ENCODE results near the gene UBAP2L.
"Not testable (repeated sequence)": the region's sequence is repeated elsewhere in the genome, so short reads cannot be mapped to it uniquely, and the experiment has no call there.

The UBAP2L gene

DNA sequence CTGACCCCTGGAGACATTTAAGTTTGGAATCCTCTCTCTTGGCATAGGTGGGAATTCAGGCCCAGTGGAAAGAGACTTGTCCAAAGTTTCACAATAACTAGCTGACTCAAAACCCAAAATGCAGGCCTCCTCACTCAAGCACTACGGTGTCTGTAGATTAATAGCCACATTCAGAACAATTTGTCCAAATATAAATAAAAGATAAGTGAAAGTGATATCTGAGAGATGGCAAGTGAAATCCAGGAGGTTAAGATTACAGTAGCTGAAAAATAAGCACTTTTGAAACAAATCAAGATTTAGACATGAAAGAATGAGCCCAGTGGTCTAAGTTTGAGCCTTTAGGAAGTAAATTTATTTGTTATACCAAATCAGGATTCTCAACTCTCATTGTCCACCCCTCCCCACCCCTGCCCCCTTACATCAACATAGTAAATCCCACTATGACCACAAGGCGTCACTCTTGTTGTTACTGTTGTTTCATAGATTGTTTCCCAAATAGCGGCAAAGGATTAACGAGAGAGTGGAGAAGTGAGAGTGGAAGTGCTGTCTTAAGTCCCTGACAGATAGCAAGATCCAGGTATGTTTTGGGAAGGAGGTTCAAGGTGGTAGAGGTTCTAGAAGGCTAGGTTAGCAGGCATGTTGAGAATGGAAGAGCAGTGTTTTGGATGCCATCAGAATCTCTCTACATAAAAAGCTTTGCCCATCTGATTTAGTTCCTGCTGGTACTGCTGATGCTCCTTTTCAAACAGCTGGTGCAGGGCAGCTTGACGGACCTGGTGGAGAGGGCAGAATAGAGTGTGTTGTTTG is 21.8 kb upstream of the UBAP2L start:
- DNase-seq (ENCODE audit: low spot score), result no peak

DNA sequence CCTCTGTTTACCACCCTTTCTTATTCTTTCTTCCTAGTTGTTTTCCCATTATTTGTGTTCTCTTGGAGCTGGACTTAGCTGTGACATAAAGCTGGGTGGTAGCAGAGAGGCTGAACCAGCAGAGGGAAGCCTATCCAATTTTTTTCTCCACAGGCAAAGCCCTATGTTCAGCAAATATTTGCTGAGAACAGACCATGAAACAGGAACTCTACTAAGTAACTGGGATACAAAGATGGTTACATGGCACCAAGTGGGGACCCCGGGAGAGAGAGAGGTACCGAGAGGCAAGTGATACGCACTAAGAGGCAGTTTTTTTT is 21.2 kb upstream of the UBAP2L start:
- DNase-seq (ENCODE audit: low spot score), result no peak

DNA sequence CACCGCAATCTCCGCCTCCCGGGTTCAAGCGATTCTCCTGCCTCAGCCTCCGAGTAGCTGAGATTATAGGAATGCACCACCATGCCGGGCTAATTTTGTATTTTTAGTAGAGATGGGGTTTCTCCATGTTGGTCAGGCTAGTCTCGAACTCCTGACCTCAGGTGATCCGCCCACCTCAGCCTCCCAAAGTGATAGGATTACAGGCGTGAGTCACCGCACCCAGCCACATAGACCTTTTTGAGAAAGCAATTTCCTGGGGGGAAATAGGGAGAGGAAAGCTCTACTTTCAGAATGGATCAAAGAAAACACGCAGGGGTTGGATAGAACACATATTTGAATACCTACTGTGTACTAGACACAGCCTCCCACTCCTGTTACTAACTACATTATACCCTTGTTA is 15.0 kb upstream of the UBAP2L start:
- DNase-seq (ENCODE audit: low spot score), result not testable (repeated sequence)

DNA sequence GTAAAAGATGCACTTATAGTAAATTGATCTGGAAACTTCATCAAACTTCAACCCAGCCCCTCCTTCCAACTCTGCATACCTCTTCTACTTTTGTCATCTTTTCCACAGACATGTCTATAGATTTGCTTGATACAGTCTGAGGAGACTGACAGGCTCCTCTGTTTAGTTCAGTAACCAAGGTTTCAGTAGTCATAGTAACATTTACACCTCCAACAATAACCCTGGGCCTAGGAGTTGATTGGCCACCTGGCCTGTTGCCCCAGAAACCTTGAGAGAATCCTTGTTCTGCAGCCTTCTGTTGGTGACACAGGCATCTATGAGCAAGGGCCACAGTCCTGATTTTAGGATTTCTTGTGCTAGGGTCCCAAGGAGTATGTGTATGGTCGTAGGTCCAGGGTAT is 14.6 kb upstream of the UBAP2L start, which contains the start of gene CFAP141:
Gene CFAP141, minus strand, starts transcription at position 138 of the 400 bp plus-strand sequence. Its CDS starts 26 bp downstream, at position 112.
- no peak for DNase-seq (ENCODE audit: low spot score)

DNA sequence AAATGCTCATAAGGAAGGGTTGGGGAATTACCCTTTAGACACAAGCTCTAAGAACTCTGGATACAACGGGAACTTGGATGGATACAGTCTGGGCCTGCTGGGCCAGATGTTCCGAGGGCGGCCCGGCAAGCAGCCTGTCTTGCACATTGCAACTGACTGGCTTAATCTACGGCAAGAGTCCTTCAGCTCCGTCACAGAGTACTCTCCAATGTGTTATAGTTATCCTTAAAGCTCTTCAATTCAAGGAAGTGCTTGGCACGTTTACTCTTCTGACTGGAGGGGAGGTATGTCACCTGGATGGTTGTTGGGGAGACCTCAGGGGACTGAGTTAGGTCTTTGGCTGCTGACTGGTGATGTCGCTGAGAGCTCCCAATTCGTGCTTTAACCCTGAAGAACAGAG is 13.5 kb upstream of the UBAP2L start:
- no peak for DNase-seq (ENCODE audit: low spot score)

DNA sequence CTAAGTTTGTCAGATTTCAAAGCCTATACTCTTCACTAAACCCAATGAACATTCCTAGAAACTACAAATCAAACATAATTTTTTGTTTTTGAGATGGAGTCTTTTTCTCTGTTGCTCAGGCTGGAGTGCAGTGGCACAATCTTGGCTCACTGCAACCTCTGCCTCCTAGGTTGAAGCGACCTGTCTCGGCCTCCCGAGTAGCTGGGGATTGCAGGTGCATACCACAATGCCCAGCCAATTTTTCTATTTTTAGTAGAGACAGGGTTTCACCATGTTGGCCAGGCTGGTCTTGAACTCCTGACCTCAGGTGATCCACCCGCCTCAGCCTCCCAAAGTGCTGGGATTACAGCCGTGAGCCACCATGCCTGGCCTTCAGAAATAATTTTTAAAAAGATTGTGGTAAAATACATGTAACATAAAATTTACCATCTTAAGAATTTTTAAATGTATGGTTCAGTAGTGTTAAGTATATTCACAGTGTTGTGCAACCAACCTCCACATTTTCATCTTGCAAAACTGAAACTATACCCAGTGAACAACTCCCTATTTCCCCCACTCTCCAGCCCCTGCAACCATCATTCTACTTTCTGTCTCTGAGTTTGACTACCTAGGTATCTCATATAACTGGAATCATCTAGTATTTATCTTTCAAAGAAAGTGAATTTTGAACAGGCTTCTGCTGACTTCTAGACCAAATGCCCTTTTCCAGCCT is 11.9 kb upstream of the UBAP2L start:
- DNase-seq (ENCODE audit: low spot score), result no peak

DNA sequence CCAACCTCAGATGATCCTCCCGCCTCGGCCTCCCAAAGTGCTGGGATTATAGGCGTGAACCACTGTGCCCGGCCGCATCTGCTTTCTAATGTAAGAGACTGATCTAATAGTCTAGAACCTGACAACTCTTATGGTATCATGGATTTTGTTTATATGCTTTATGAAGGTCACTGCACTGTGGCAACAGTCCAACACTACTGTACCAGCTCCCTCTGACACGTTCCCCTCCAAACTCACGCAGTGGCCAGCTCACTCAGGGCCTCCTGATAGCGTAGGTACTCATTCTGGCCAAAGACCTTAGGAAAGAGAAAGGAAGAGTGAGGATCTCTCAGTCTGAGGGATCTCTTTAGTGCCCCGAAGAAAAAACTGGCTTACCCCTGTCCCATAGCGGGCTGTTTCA is 8.7 kb upstream of the UBAP2L start:
- DNase-seq (ENCODE audit: low spot score), result no peak

DNA sequence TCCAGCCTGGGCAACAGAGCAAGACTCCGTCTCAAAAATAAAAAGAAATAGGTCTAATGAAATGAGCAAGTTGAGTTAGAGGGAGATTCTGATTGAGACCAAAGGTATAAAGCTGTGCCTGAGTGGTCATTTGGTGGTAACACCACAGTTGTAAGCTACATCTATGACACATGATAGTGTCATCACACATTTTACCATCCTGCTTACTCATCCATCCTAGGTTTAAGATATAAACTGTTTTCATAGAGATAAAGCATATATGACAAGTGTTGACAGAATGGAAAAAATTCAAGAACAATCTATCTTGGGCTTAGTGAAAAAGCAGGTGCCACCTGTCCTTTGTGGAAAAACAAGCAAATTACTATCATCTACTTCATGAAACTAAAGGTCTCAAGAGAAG is 7.5 kb upstream of the UBAP2L start:
- DNase-seq (ENCODE audit: low spot score), result no peak

DNA sequence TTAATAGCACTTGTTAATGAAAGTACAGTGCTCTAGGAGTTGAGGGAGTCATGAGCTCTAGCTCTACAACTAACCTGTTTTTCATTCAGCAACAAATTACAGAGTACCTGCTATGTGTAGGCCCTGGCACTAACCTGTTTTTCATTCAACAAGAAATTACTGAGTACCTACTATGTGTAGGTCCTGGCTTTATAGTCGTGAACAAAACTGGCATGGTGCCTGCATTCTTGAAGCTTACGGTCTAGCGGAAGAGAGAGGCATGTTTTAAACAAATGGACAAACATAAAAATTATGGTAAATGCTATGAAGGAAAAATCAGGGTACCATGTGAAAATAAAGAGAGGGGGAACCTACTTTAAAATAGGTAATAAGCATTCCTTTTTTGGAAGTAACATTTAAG is 2.2 kb upstream of the UBAP2L start:
- DNase-seq (ENCODE audit: low spot score), result no peak

DNA sequence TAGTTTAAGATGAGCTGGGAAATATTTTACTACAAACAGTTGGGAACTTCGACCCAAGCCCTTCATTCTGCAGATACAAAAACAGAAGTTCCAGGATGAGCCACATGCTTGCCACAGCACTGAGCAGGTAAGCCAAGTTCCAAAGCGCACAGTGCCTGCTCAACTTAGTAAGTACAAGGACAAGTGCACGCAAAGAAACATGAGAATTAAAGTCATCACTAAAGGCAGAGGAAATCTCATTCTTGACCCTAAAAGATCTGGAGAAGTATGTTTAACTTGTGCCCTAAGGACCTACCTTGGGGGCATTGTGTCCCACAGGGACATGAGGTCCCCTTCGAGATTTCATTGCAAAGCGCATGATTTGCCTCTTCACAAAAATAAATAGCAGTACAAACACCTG is 1.2 kb upstream of the UBAP2L start:
- peak; percentile 19 for DNase-seq (ENCODE audit: low spot score)

DNA sequence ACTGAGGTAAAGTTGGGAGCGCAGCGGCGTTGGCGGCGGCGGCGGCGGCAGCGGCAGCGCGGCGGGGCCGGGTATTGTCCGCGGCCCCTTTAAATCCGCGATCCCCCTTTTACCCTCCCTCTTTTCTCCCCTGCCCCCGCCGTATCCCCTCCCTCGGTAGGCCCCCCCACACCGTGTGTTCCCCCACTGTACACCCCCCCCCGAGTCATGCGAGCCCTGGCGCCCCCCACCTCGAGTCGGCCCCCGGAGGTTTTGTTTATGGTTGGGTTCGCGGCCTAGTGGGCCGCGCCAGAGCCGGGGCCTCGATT is 169 bp downstream of the UBAP2L start:
- no peak for DNase-seq (ENCODE audit: low spot score)

DNA sequence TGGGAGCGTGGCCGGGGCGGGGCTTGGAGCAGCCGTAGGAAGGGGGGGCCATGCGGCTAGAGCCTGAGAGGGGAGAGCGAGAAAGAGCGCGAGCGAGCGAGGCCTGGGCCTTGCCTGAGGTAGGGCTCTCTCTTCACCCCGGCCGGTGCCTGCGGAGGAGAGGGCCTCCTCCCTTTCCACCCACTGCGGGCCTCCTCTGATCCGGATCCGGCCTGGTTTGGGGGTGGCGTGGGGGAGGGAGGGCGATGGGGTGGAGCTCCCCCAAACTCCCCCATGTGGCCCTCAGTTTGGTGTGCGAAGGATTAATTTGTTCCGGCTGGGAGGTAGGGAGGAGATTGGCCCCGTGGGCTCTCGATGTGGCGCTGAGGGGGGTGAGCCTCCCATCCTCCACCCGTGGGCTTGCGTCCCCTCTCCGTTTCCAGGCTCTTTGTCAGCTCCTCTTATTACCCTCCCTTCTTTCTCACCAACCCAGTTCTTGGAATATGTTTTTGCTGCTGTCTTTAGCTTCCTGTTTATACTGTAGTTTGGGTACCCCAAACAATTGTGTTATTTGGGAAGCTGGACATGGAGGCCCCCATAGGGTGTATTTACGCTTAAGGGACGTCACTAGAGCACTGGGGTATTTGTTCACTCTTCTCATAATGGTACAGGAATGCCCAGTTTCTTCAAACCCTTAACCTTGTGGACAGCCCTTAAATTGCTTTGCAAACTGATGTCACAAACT is 685 bp downstream of the UBAP2L start:
- peak; percentile 29 for DNase-seq (ENCODE audit: low spot score)

DNA sequence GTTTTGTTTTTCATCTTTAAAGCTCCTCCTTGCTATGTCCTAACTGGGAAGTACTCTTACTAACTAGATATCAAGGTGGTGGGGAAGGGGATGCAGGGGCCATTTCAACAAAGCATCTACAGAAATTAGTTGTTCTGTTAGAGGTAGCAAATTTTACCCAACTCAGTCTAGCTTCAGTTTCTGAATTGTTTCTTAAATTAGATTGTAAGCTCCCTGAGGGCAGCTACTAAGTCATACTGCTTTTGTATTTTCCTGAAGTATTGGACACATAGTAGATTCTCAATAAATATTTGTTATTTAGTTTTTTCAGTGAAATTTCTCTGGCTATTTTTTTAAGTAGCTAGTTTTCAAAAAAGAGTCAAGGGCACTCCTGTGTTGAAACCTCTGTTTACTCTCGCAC is 1.8 kb downstream of the UBAP2L start:
- DNase-seq (ENCODE audit: low spot score), result no peak

DNA sequence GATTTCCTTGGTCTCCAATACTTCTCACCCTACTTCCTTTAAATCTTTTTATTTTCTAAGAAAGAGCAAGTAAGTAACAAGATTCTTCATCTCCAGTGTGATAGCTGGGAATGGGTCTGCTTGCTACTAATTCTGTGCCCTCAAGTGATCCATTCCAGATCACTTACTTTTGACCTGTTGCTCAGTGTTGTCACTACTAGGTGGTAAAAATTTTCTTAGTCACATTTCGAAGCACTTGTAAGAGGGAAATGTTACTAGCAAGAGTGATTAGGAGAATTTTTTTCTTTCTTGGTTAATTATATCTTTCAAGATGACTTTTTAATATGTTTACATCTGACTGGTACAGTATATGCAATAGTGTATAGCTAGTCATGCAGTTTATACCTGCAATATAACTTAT is 2.2 kb downstream of the UBAP2L start:
- no peak for DNase-seq (ENCODE audit: low spot score)

DNA sequence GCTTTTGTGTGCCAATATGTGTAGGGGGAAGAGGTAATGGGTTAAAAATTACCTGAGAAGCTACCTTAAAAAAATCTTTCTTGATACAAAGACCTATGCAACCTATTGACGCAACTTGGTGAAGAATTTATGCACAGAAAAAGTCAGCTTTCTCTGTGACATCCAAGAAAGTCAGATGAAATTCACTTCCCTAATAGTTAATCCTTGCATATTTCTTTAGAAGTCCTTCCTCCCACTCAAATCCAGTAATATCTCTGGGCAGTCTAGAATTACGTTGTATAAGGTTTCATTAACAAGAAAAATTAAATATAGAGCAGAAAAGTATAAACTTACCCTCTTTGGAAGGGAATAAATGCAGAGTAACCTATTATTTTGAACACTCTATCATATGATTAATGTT is 2.9 kb downstream of the UBAP2L start:
- DNase-seq (ENCODE audit: low spot score), result no peak

DNA sequence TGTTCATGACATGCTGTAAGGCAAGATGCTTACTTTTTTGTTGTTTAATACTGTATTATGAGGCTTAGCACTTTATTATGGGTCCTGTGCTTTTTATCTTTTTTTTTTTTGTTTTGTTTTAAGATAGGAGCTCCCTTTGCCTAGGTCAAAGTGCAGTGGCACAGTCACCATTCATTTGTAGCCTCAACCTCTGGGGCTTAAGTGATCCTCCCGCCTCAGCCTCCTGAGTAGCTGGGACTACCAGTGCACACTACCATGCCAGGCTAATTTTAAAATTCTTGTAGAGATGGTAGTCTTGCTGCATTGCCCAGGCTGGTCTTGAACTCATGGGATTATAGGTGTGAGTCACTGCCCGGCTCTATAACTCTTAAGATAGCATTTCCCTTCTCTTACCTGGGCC is 4.6 kb downstream of the UBAP2L start:
- no peak for DNase-seq (ENCODE audit: low spot score)

DNA sequence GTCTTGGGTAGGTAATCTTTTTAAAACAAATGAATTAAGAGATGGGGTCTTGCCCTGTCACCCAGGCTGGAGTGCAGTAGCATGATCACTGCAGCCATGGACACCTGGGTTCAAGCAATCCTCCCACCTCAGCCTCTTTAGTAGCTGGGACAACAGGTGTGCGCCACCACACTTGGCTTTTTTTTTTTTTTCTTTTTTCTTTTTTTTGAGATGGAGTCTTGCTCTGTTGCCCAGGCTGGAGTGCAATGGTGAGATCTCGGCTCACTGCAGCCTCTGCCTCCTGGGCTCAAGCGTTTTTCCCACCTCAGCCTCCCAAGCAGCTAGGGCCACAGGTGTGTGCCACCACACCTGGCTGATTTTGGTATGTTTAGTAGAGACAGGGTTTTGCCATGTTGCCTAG is 10.4 kb downstream of the UBAP2L start:
- not testable (repeated sequence) for DNase-seq (ENCODE audit: low spot score)

DNA sequence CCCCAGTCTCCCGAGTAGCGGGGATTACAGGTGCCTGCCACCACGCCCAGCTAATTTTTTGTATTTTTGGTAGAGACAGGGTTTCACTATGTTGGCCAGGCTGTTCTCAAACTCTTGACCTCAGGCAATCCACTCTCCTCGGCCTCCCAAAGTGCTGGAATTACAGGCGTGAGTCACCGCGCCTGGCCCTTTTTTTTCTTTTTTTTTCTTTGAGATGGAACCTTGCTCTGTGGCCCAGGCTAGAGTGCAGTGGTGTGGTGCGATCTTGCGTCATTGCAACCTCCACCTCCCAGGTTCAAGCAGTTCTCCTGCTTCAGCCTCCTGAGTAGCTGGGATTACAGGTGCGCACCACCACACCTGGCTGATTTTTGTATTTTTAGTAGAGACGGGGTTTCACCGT is 12.4 kb downstream of the UBAP2L start:
- not testable (repeated sequence) for DNase-seq (ENCODE audit: low spot score)

DNA sequence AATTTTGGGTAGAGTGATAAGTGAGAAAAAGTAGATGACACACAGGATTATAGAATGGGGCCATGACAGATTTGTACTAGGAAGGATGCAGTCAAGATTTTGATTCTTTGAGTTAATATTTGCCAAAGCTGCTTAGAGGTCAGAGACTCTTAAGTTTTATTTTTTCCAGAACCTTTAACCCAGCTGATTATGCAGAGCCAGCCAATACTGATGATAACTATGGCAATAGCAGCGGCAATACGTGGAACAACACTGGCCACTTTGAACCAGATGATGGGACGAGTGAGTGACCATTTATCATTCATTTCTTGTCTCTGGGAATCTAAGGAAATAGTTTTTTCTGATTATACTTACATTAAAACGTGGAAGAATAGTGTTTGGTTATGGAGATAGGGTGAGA is 16.1 kb downstream of the UBAP2L start:
- no peak for DNase-seq (ENCODE audit: low spot score)

DNA sequence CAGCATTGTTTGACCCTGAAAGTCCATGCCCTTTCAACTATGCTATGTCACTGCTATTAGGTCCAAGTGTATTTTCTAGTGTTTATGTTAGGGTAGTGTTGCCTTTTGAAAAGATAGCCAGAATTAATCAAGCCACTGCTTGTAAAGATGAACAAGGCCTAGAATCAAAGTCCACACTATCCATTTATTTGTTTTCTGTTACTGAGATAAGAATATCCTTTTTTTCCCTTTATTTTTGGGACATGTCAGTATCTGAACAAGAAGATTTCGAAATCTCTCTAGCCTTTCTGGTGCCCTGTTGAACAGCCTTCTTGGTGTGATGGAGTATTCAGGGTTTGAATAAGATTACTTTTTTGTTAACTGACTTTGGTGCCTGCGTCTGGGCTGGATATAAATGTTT is 16.7 kb downstream of the UBAP2L start:
- DNase-seq (ENCODE audit: low spot score), result no peak

DNA sequence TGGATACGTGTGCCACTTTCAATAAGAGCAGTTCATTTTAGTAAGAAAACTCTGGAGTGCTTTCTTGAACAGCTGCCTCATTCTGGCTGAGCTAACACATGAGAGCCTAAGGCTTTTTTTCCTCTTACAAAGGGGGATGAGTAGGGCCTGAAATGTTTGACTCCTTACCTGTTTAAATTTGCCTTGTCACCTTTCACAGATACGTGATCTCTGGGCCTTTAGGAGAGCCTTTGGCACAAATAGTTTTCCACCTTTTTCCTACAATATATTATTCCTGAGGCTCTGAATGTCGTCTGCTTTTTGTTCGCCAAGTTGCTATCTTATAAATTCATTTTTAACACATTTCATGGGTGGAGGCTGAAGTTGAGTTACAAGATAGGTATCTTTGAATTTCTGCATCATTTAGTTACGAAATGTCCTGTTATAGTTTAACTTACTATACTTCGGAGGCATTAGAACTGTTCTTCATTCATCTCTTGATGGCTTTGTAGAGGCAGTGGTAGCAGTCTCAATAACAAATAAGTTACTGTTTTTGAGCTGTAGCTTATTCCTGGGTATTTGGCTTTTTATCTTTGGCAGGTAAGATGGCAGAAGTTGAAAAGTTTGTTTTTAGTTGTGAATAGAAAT is 17.2 kb downstream of the UBAP2L start:
- no peak for DNase-seq (ENCODE audit: low spot score)

DNA sequence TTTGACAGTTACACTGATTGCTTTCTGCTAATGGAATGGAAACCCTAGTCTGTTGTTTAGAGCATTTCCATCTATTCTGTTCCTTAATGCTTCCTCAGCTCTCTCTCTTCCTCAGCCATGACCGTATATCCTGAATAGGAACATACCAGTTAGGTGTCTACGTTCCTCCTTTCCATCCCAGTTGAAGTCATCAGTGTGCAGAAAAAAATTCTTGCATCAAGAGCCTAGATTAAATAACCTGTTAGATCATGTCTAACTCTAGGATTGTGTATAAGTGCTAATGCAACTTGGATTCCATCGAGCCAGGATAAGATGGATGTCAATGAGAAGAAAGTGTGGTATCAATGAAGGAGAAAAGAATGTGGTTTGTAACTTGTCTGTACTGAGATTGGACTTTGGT is 18.7 kb downstream of the UBAP2L start:
- no peak for DNase-seq (ENCODE audit: low spot score)

DNA sequence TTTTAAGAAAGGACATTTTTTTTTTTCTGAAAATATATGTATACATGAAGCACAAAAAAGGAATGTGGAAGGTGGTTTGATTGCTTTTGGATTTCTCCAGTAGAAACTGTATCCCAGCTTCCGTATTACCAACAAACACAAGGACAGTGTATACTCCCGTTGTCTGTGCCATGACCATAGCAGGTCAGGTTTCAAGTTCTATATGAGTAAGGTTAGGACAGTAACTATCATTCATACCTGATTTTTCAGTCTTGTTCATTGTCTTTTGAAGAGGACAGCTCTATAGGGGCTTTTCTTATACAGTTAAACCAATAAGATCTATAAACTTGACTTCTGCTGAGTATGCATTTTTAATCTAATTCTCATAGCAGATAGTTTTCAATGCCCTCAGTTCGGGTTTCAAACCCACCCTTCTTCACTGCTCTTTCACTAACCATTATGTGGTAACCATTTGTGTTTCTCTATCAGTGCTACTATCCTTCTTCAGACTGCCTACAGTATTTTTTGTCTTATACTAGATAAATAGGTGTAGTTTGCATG is 19.6 kb downstream of the UBAP2L start:
- DNase-seq (ENCODE audit: low spot score), result no peak
